Measurements from ENCODE around the gene ATP8B3. TPM values are rescaled to one million over a fixed set of nuclear protein-coding genes. Genes with fewer than 3 reads are reported as not detected.

The ATP8B3 gene
- total RNA-seq, 1 donor from 2014 or later = 0.89 TPM

- intact Hi-C loops (cut with micrococcal nuclease) = no loop called here
- ATAC-seq (no peak), DNase-seq (no peak)
Observed at GRCh38 chr19:1752757-1753728, 59.0 kb downstream of the ATP8B3 start, which contains the start of gene ONECUT3. Gene ONECUT3 (plus strand): TSS chr19:1753506. CDS start chr19:1753663, 157 bp downstream.

DNA sequence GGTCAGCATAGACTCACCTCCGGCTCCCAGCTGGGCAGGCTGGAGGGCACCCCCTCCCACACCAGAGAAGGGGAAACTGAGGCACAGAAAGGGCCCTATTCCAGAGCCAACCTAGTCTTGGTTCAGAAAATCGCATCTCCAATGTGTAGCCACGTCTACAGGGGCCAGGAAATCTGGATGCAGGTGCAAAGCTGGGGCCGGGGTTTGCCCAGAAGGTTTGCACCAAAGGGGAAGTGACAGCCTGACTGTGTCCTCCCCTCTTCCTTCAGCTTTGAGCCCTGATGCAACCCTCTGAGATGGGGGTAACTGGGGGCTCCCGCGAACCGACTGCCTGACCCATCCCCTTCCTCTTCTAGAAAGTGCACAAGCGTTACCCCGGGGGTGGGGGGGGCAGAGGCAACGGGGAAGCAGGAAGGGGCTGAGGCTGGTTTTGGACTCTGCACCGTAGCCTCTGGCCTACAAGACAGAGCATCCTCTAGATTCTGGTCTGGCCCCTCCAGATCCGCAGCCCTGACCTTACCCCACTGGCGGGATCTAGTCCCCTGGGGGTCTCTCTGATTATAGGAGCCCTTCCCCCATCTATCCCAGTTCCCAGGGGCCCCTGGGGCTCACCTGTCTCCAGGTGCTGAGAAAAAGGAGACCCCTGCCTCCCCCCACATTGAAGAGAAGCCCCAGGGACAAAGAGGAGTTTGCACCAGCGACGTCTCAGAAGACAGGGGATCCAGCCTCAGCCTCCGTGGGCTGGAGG is 59.9 kb downstream of the ATP8B3 start:
- ATAC-seq (no peak), DNase-seq (no peak)
- intact Hi-C loops (cut with micrococcal nuclease) = no loop called here

DNA sequence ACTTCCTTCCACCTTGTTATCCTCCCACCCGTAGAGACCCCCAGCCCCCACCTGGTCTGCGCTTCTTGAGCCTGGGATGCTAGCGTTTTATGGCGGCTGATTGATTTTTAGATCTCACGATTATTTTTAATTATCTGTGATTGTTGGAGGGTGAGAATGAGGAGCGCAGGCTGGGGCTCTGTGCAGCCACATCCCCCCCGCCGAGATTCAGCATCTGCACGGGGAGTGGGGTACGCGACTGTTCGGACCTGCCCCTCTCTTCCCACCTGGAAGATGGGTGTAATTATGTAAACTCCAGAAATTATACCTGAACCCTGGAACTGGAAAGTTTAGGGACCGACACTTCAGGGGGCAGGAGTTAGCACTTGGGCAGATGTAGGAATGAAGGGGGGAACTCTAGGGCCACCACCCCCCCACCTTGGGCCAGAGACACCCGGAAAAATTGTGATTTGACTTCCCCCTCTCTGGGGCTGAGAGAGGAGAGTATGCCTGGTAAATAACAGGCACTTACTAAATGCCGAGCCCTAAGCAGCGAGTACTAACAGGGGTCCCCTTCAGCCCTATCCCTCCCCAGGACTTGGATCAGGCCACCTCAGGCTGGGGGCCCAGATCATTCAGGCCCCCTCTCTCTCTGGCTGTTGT is 60.6 kb downstream of the ATP8B3 start:
- ATAC-seq = no peak
- no peak for DNase-seq
- intact Hi-C loops (cut with micrococcal nuclease) = no loop called here

DNA sequence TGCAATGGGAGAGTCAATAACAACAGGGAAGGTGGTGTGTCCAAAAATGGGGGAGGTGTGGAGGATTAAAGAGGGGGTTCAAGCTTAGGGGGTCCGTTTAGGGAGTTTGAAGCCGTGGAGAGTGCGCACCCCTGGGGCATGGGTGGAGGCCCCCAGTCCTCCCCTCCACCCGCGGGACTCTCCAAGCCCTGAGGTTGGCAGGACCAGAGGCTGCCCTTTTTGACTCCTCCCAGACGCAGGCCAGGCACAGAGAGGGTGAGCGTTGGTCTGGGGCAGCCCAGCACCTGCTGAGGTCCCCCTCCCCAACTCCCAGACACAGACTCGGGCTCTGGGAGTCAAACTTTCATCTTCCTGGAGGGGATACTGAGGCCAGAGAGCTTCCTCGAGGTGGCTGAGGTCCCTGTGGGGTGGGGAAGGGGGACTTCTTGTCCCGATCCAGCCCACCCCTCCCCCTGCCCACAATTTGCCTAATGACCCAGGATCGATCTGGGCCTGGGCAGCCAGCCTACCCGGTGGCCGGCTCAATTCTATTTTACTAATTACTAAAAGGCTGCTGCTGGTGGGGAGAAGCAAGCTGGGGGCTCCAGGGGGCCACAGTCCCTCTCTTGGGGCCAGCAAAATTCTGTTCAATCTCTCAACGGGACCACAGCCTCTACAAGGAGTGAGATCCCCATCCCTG is 61.6 kb downstream of the ATP8B3 start:
- ATAC-seq = no peak
- intact Hi-C loops (cut with micrococcal nuclease) = no loop called here
- no peak for DNase-seq

GRCh38 chr19:1749373-1750342 is 62.4 kb downstream of the ATP8B3 start:
- DNase-seq = peak; percentile 14
- ATAC-seq = no peak
- intact Hi-C loops (cut with micrococcal nuclease) = no loop called here

- ATAC-seq (no peak), DNase-seq (no peak)
- intact Hi-C loops (cut with micrococcal nuclease) = no loop called here
Observed at GRCh38 chr19:1748873-1749341, 63.2 kb downstream of the ATP8B3 start.

DNA sequence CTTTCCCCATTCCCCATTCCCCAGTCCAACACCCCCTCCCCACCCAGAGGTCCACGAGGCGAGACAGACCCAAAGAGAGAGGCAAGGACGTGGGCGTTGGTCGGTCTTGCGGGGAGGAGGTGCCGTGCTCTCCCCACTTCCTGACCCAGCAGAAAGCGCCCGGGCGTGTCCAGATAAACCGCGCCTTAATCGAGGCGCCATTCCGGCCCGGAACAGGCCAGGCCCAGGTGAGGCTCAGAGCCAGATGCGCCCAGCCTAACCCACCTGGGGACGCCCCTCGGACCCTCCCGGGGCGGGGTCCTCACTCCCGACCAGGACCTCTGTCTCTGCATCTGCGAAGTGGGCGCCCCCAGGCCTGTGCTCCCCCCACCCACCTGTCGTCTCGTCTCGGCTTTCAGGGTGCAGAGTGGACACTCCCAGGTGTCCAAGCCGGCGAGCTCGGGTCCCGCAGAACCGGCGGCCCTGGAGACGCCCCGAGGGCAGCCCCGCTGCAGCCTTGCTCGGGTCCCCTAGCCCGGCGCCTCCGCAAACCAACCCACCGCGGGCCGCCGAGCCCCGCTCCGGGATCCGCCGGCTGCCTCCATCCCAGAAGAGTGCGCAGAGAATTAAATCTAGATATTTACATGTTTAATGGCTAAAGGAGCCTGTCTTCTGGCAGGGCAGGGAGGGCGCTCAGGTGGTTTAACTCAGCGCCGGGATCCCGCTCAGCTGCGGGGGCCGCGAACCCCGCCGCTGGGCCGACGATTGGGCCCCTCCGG is 63.8 kb downstream of the ATP8B3 start:
- intact Hi-C loops (cut with micrococcal nuclease) = no loop called here
- ATAC-seq = no peak
- DNase-seq = peak; percentile 21

DNA sequence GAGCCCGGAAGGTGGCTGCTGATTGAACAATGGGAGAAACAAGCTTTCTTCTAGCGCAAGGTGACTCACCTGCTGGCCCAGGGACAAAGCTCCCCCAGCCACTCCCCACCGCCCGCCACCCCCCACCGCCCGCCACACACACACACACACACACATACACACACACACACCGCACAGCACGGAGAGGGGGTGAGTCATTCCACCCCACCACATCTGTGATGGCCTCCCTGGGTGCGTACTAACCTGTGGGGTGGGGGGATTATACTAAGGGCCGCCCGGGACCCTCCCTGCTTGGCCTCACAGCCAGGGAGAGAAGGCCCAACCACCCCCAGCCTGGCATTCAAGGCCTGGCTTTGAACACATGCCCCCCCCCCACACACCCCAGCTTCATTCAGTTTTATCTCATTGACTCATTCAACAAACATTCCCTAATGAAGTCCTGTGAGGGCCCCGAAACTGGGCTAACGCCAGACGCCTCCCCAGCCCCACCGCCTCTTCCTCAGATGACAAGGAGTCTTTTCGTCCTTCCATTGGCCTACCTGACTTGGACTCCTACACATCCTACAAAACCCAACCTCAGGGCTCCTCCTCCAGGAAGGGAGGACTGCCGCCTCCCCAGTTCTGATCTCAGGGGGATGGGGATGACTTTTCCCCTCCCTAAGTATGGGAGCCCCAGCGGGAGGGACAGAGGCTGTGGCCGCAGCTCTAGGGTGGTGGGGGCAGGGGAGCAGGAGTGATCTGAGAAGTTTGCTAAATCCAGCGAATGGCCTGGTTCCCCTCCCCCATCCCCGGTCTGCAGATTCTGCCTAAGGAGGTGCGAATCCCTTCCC is 64.6 kb downstream of the ATP8B3 start:
- ATAC-seq (no peak), DNase-seq (peak; percentile 17)
- intact Hi-C loops (cut with micrococcal nuclease) = no loop called here

- DNase-seq (no peak), ATAC-seq (no peak)
- intact Hi-C loops (cut with micrococcal nuclease) = no loop called here
Observed at GRCh38 chr19:1746401-1747284, 65.4 kb downstream of the ATP8B3 start.

- intact Hi-C loops (cut with micrococcal nuclease) = no loop called here
- DNase-seq = no peak
- ATAC-seq = no peak
Observed at GRCh38 chr19:1745589-1746031, 66.5 kb downstream of the ATP8B3 start.

DNA sequence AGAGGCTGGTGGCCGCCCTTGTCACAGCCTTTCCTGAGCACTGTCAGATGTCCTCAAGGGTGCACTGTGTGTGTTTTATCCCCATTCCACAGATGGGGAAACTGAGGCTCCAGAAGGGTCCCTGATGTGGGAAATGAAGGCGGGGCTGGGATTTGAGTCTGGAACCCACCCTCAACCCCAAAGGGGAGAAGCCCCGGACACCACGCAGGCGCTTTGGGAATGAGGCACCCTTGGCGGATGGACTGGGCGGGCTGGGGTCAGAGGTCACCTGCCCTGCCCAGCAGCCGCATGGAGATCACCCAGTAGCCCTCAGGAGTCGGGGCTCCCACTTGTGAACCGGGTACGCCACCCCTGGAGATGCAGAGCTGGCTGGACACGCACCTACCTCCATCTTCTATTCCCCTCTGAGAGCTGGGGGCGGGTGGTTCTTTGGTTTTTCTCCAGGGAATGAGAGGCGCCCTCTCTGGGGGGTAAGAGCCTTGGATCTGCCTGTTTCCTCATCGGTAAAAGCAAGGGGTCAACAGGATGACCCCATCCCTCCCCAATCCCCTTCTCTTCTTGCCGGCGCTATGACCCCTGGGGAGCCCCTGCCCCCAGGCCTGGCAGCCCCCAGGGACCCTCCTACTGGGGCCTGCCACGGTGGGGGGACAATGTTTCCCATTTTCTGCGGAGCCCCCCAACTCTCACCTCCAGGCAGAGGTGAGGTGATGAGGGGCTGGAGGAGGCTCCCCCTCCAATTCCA is 67.1 kb downstream of the ATP8B3 start:
- intact Hi-C loops (cut with micrococcal nuclease) = no loop called here
- DNase-seq = no peak
- ATAC-seq = no peak

- DNase-seq = no peak
- intact Hi-C loops (cut with micrococcal nuclease) = no loop called here
- ATAC-seq = no peak
Observed at GRCh38 chr19:1744133-1744665, 67.9 kb downstream of the ATP8B3 start.

DNA sequence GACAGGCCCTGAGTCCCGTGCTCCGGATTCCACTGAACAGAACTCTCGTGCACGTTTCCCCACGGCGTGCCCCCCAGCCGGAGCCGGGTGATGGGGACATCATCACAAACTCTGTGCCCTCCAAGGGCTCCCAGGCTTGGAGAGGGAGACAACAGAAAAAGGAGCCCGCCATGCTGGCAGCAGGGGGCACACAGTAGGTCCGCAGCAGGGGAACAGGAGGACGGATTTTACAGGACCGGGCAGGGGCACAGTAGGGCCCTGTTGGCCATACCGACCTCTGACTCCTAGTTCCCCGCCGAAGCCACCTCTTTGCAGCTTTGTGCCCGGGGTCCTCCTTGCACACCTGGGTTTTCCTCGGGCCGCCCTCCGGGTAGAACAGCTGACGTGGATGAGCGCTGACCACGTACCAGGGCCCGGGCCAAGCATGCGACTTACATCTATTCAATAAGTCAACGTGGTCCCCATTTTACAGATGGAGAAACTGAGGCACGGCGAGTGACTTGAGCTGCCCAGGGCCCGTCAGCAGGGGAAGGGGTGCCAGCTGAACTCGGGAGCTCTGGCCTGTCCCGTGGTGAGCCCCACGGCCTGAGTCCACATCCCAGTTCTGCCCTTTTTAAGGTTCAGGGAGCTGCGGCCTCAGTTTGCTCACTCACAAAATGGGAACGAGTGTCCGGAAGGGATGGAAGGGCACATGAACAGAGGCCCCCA is 68.9 kb downstream of the ATP8B3 start:
- DNase-seq = no peak
- ATAC-seq = no peak
- intact Hi-C loops (cut with micrococcal nuclease) = no loop called here
